Measurements from ENCODE around the gene PRKG1. TPM values are rescaled to one million over a fixed set of nuclear protein-coding genes. Genes with fewer than 3 reads are reported as not detected.

Gene PRKG1
- 1.7 and 2.2 TPM in 2 replicates for total RNA-seq (2014; rRNA removed; shearing (Covaris generic))

GRCh38 chr10:51074238-51075028 is at the start of gene PRKG1:
Gene PRKG1 (plus strand): TSS chr10:51074487.
- peak; percentile 75 for DNase-seq (ENCODE audit: low read depth)

- DNase-seq (ENCODE audit: low read depth), result no peak
Measured at GRCh38 chr10:51028420-51028819, 45.9 kb upstream of the PRKG1 start.

GRCh38 chr10:51029172-51029641 is 45.1 kb upstream of the PRKG1 start:
- DNase-seq (ENCODE audit: low read depth), result peak; percentile 46

- peak; percentile 18 for DNase-seq (ENCODE audit: low read depth)
Measured at GRCh38 chr10:51030480-51030879, 43.8 kb upstream of the PRKG1 start.

GRCh38 chr10:51031950-51032349 is 42.3 kb upstream of the PRKG1 start:
- no peak for DNase-seq (ENCODE audit: low read depth)

GRCh38 chr10:51034769-51035168 is 39.5 kb upstream of the PRKG1 start:
- peak; percentile 38 for DNase-seq (ENCODE audit: low read depth)

GRCh38 chr10:51035344-51035743 is 38.9 kb upstream of the PRKG1 start:
- no peak for DNase-seq (ENCODE audit: low read depth)

GRCh38 chr10:51045871-51046270 is 28.4 kb upstream of the PRKG1 start:
- DNase-seq (ENCODE audit: low read depth), result no peak

- no peak for DNase-seq (ENCODE audit: low read depth)
Measured at GRCh38 chr10:51046654-51047053, 27.6 kb upstream of the PRKG1 start.

GRCh38 chr10:51047857-51048256 is 26.4 kb upstream of the PRKG1 start:
- no peak for DNase-seq (ENCODE audit: low read depth)

- no peak for DNase-seq (ENCODE audit: low read depth)
Measured at GRCh38 chr10:51048792-51049191, 25.5 kb upstream of the PRKG1 start.

- DNase-seq (ENCODE audit: low read depth), result no peak
Measured at GRCh38 chr10:51052163-51052562, 22.1 kb upstream of the PRKG1 start.

GRCh38 chr10:51057925-51058324 is 16.4 kb upstream of the PRKG1 start:
- DNase-seq (ENCODE audit: low read depth), result no peak

- DNase-seq (ENCODE audit: low read depth), result no peak
Measured at GRCh38 chr10:51063166-51063565, 11.1 kb upstream of the PRKG1 start.

- peak; percentile 43 for DNase-seq (ENCODE audit: low read depth)
Measured at GRCh38 chr10:51063659-51064535, 10.4 kb upstream of the PRKG1 start.

- no peak for DNase-seq (ENCODE audit: low read depth)
Measured at GRCh38 chr10:51066231-51066630, 8.1 kb upstream of the PRKG1 start.

GRCh38 chr10:51072210-51072609 is 2.1 kb upstream of the PRKG1 start:
- DNase-seq (ENCODE audit: low read depth), result no peak

- DNase-seq (ENCODE audit: low read depth), result no peak
Measured at GRCh38 chr10:51072921-51073434, 1.3 kb upstream of the PRKG1 start.

GRCh38 chr10:51073453-51074237 is 642 bp upstream of the PRKG1 start:
- DNase-seq (ENCODE audit: low read depth), result peak; percentile 37

- no peak for DNase-seq (ENCODE audit: low read depth)
Measured at GRCh38 chr10:51075043-51075872, 971 bp downstream of the PRKG1 start.

- no peak for DNase-seq (ENCODE audit: low read depth)
Measured at GRCh38 chr10:51075873-51076229, 1.6 kb downstream of the PRKG1 start.

Data from M059J (cell line).